H1 (cell line): ENCODE data around the gene OSBP2. TPM values are rescaled to one million over a fixed set of nuclear protein-coding genes. Genes with fewer than 3 reads are reported as not detected.

Experiments used
- CHD1 ChIP-seq: IDR thresholded peaks from 2 replicates; pipeline ENCODE4 v1.6.1; 2012; ENCODE audit warnings: low read depth, low read length, improper control_type of control experiment
- CHD7 ChIP-seq: fragments of 300-600 bp; sonication (generic); IDR thresholded peaks from 2 replicates; pipeline ENCODE4 v1.7.1; 2012; ENCODE audit warnings: low read length, moderate library complexity, mild to moderate bottlenecking, inconsistent platforms; ENCODE audit not compliant: insufficient replicate concordance
- JUN ChIP-seq: IDR thresholded peaks from 2 replicates; pipeline ENCODE4 v1.6.1; 2011; ENCODE audit warnings: low read depth, mild to moderate bottlenecking, improper control_type of control experiment, low read length
- TAF1 ChIP-seq: IDR thresholded peaks from 2 replicates; pipeline ENCODE4 v1.6.1; 2011; ENCODE audit warnings: mild to moderate bottlenecking, low read depth, low read length
- polyA plus RNA-seq, 7 experiments: library from polyadenylated mRNA; depleted of rRNA in 3 of 7; stranded (reverse) in 5 of 7; unstranded in 2 of 7; fragments of >200 nt in 5 of 7; fragments of 200-250 nt in 2 of 7; gene quantifications; 1 replicate in 5 of 7; 2 replicates in 1 of 7; 4 replicates in 1 of 7; pipeline versions ENCODE4 v1.2.1 to v1.2.3, GENCODE V29; 2011 to 2013; ENCODE audit warnings: missing spikeins in 2 of 7, mixed read lengths in 2 of 7
- total RNA-seq: library from RNA; stranded (reverse); fragmentation: NEBNext Ultra II Directional; extraction: Animal tissue kit (Norgen Biotek cat#: 25700); gene quantifications from 2 replicates; pipeline ENCODE4 v1.2.1, GENCODE V29; 2021

The OSBP2 gene
- total and polyA plus RNA-seq, 2 of the 8 experiments (the other 6 are each of a cell fraction or from before 2014, with no cell fraction given), result 3.4 to 3.7 TPM

- TF ChIP-seq CHD7 (no peak), JUN (no peak), CHD1 (no peak), TAF1 (no peak)
Measured at GRCh38 chr22:30876221-30876751, 181.6 kb downstream of the OSBP2 start (continued).
